GM18867 (cell line): ENCODE results near the gene ELMO3.

ENCODE experiments used
- ATAC-seq: cut with Tn5 transposase; IDR thresholded peaks from one replicate; pipeline ENCODE4 v1.9.1; 2021; ENCODE audit warnings: mild to moderate bottlenecking, moderate library complexity; ENCODE audit not compliant: unreplicated experiment

Gene ELMO3

DNA sequence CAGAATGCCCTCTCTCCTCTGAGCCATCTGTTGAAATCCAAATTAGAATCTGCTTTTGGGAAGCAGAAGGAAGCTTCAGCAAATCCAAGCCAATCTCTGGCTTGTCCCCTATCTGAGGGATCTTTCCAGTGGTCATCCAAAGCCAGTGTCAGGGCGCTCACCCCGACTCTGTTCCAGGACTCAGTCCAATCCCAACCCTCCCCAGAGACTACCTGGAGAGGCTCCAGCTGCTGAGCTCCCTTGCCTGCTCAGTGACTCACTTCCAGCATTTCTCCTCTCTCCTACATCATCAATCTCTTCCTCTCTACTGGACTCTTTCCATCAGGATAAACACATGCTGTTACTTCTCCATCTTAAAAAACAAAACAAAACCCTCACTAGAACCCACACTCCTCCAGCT, 17.6 kb upstream of the ELMO3 start:
- no peak for ATAC-seq

- ATAC-seq = no peak
These were observed 16.6 kb upstream of the ELMO3 start for GRCh38 chr16:67182288-67182687.

- no peak for ATAC-seq
These were observed 15.7 kb upstream of the ELMO3 start for GRCh38 chr16:67183284-67183626.

DNA sequence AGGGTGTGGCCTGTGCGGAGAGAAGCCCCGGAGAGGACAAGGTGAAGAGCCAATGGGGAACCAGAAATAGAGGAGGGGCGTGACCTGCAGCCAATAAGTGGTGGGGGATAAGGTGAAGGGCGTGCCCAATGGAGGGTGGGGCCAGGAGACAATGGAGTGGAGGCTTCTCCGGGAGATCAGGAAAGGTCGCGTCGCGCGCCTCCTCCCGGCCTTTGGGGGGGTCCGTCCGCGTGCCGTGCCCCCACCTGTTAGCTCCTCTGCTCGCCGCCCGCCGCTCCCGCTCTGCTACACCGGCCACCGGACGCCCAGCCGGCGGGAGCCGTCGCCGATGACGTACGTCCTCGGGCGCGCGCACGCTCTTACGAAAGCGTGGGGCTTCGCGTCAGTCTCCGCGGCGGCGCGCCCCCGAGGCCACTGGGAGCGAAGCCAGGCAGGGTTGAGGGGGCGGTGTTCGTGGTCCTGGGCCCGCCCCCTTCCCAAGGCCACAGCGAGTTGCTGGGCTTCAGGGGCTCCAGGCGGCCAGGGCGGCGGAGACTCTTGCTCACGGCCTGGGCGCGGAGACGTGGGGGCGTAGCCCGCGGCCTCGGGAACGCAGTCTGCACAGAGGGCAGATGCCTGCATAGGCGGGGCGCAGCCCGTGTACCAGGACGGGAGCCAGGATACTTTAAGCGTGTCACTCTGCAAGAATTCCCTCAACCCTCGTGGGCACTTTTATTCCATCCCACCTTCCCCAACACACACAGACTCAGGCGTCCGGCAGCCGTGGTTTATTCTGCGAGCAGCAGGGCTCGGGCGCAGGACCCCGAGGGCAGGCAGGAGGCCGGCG, 15.1 kb upstream of the ELMO3 start, which contains the start of gene MATCAP1:
MATCAP1 (minus strand) TSS at position 337 of the 826 bp plus-strand sequence. CDS start 3,353 bp downstream, outside the sequence.
- peak; percentile 89 for ATAC-seq

- peak; percentile 4 for ATAC-seq
These were observed 14.4 kb upstream of the ELMO3 start for GRCh38 chr16:67184453-67184994.

DNA sequence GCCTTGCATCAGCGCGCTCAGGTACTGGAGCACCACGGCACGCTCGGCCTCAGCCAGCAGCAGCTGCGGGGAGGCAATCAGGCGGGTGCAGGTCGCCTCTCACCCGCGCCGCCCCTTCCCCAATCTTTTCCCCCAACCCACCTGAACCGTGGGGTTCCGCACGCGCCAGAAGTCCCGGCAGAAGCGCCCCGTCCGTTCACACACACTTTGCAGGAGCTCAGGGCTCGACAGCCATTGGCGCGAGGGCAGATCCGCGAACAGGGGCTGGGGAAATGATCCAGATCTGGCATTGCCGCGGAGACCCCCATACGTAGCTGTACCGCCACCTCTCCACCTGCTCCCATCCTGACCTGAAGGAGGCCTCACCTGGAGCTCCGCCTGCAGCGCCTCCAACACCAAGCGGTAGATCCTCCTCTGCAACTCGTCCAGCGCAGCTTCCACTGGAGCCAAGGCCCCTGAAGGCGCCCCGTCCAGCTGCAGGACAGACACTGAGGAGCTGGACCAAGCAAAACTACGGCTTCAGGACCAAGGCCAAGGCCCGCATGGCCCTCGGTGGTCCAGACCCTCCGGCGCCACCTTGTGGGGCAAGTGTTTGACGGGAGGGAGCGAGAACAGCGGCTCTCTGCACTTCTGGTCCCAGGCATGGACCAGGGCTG, 13.8 kb upstream of the ELMO3 start:
- ATAC-seq = peak; percentile 21

DNA sequence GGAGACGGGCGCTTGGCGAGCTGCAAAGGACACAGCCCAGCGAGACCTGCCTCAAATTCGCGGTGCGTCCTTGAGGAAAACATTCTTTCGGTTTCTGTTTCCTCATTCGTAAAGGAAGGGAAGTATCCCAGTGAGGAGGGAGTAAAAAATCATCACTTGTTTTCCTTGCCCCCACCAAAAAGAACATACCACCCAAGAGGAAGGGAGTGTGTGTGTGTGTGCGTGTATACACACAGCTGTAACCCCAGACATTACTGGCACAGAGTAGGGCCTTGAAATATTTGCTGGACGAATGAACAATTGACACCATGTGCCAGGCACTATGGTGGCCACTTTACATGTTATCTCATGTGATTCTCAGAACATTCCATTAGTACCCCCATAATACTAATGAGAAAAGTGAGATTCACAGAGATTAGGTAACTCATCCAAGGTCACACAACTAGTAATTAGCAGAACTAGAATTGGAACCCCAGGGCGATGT, 13.2 kb upstream of the ELMO3 start:
- no peak for ATAC-seq

DNA sequence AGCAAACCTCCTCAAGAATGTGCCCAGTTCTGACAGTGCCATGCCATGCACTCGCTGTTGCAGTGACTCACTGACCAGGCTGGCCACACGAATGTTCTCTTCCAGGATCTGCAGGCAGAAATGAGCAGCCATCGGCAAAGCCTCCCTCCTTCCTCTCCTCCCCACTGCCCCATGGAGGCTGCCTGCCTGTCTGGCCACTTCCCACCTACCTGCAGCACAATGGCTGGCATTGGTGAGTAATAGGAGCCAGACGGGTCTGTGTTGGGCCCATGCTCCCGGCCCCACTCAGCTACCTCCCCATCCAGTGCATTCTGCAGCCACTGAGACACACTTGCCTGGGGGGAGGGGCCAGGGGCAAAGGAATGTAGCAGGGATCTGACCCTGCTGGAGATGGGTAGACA, 12.4 kb upstream of the ELMO3 start:
- ATAC-seq = no peak

- no peak for ATAC-seq
These were observed 11.6 kb upstream of the ELMO3 start for GRCh38 chr16:67187175-67187890.

DNA sequence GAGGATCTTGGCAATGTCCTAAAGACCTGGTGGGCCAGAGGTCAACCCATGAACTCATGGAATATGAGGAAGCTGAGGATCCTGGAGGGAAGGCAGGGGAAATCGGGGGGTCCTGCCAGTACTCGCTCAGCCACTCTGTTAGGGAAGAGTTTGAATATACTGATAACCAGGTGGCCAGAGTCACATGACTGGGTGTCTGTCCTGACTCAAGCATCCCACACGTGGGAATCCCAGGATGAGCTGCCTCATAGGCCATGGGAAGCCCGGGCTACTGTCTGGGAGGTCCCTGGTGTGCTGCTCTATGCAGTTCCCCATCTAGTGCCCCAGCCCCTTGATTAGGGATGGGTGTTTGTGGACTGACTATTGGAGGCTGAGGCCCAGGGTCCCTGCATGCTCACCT, 10.6 kb upstream of the ELMO3 start:
- ATAC-seq = no peak

GRCh38 chr16:67188798-67189197, 10.1 kb upstream of the ELMO3 start:
- ATAC-seq = no peak

- ATAC-seq = no peak
These were observed 8.9 kb upstream of the ELMO3 start, which contains the start of gene EXOC3L1 for GRCh38 chr16:67190041-67190440. Gene EXOC3L1 (minus strand): TSS chr16:67190136. CDS start chr16:67189676, 460 bp downstream.

DNA sequence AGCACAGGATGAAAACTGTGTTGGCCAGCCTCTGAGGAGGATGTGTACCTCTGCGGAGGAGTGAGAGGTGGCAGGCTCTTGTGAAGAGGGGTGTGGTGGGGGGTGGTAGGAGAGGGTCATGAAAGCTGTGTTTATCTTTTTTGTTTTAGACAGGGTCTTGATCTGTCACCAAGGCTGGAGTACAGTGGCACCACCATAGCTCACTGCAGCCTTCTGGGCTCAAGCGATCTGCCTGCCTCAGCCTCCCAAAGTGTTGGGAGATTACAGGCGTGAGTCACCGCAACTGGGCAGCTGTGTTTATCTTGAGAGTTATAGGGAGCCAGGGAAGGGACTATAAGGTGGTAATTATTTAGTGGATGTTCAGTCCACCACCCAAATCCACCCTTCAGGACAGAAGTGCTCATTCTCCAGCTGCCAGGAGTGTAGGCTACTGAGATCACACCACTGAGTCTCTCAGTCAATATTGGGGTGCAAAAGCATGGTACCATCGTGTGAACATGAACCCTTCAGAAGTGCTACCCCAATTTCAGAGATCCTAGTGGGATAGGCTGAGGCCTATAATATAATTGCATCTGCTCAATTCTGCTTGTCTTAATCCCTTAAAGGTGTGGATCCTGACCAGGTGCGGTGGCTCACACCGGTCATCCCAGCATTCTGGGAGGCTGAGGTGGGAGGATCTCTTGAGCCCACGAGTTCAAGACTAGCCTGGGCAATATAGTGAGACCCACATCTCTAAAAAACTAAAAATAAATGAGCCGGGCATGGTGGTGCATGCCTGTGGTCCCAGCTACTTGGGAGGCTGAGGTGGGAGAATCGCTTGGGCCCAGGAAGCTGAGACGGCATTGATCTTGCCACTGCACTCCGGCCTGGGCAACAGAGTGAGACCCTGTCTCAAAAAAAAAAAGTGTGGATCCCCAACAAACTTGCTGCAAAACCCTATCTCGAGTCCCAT, 8.2 kb upstream of the ELMO3 start:
- ATAC-seq = no peak

DNA sequence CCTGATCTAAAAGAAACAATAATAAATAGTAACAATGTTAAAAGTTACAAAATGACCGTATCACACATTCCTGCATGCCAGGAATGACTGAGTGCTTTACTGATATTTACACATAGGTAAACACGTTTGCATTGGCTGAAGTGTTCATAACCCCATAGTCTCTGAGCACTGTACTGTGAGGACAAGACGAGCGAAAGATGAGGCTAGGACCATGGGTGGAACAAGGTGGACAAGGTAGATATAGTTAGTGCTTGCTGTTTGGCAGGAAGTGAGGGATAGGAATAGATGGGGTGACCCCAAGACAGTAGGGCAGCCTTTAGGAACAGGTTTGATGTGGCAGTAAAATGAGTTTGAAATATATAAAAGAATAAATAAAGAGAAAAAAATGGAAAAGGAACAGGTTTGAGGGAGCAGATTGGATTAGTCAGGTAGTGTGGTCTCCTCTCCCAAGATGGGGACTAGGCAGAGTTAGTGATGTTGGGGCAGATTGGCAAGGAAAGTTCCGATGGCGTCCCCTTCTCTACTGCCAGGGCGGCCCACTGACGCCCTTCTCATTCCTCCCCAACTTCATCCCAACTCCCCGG, 7.4 kb upstream of the ELMO3 start:
- no peak for ATAC-seq

DNA sequence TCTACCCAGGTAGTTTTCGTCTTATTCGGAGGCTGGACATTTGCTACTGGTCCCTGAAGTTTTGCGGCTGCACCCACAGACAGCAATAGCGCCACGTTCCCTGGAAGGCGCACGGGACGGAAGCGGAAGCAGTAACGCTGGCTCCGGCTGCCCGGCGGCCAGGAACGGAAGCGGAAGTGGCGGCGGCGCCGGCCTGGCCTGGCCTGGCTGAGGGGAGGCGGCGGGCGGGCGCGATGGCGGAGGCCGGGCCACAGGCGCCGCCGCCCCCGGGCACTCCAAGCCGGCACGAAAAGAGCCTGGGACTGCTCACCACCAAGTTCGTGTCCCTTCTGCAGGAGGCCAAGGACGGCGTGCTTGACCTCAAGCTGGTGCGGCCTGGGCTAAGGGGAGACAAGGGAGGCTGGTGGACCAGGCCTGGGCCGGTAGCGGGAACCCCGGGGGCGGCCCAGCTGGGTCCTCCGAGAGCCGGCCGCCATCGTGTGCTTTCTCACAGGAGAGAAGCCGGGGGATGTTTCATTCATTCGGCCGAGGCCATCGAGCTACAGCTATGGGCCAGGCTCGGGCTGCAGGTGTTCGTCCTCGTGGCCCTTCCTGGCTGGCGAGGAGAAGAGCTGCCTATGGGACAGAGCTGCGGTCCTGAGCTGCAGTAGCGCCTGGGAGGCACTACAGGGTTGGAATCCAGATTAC, 6.8 kb upstream of the ELMO3 start, which contains the start of gene E2F4:
E2F4 (plus strand) TSS at position 161 of the 687 bp plus-strand sequence; CDS start at position 234, 73 bp downstream.
- peak; percentile 89 for ATAC-seq

GRCh38 chr16:67192781-67193361, 6.1 kb upstream of the ELMO3 start:
- no peak for ATAC-seq

DNA sequence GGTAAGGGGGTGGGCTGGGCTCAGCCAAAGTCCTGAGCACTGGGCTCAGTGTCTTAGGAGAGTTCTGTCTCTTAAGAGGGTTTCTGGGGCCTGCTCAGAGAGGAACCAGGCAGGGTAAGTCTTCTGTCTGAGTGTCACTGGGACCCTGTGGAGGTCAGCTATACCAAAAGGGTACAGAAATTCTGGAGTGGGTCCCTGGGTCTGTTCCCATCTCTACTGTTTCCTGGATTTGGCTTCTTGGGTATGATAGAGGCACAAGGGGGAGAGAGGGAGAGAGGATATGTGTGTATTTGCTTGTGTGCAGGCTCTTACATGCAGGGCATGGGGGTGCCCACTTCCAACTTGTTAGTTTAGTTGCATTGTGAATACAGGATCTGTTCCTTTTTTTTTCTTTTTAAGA, 5.4 kb upstream of the ELMO3 start:
- ATAC-seq = no peak

DNA sequence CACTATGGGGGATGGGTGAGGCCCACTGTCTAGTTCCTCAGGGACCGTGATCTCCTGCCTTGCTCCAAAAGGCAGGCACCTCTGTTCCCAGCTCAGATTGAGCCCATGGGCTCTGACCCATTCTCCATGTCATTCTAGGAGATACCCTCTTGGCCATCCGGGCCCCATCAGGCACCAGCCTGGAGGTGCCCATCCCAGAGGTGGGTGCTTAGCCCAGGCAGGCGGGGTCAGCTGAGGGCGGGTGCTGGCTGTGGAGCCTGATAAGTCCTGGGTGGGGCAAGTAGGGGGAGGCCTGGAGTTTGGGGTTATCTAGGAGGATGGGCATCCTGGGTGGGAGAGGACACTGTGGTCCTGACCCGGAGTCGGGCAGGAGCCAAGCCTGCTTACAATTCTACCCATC, 4.7 kb upstream of the ELMO3 start:
- ATAC-seq = no peak

DNA sequence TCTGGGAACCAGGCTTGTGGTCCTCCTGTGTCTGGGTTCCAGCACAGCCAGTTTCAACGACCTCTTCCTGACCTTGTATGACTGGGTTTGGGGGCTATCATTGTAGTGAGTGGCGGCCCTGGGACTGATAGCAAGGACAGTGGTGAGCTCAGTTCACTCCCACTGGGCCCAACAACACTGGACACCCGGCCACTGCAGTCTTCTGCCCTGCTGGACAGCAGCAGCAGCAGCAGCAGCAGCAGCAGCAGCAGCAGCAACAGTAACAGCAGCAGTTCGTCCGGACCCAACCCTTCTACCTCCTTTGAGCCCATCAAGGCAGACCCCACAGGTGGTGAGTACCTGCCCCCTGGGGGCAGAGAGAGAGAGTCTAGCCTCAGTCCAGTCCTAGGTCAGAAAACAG, 3.3 kb upstream of the ELMO3 start:
- no peak for ATAC-seq
